ENCODE data around the gene GFER.
"Not testable (repeated sequence)": the region's sequence is repeated elsewhere in the genome, so short reads cannot be mapped to it uniquely, and the experiment has no call there.

The GFER gene

GRCh38 chr16:2005646-2006045, 21.7 kb downstream of the GFER start:
- no peak for DNase-seq
- TF ChIP-seq POLR2A (IDR thresholded peaks at IDR 0.05; ENCODE audit: low read length) (no peak), GATA1 (IDR thresholded peaks at IDR 0.05; ENCODE audit: low read depth, low read length) (no peak)

- no peak for TF ChIP-seq GATA1 (IDR thresholded peaks at IDR 0.05; ENCODE audit: low read depth, low read length)
- TF ChIP-seq POLR2A (IDR thresholded peaks at IDR 0.05; ENCODE audit: low read length): no peak
- DNase-seq: no peak
Observed at GRCh38 chr16:2006317-2006716, 22.3 kb downstream of the GFER start.

GRCh38 chr16:2007081-2007836, 23.3 kb downstream of the GFER start:
- DNase-seq: no peak
- TF ChIP-seq GATA1 (IDR thresholded peaks at IDR 0.05; ENCODE audit: low read depth, low read length) (no peak), POLR2A (IDR thresholded peaks at IDR 0.05; ENCODE audit: low read length) (no peak)

- peak; percentile 36 to 49 for DNase-seq
- no peak for TF ChIP-seq GATA1 (IDR thresholded peaks at IDR 0.05; ENCODE audit: low read depth, low read length)
- TF ChIP-seq POLR2A (IDR thresholded peaks at IDR 0.05; ENCODE audit: low read length): peak; percentile 36
Observed at GRCh38 chr16:2008009-2008526, 24.1 kb downstream of the GFER start.

- TF ChIP-seq GATA1 (IDR thresholded peaks at IDR 0.05; ENCODE audit: low read depth, low read length) (no peak), POLR2A (IDR thresholded peaks at IDR 0.05; ENCODE audit: low read length) (no peak)
- peak; percentile 58 to 60 for DNase-seq
Observed at GRCh38 chr16:2008631-2009163, 24.7 kb downstream of the GFER start.

GRCh38 chr16:2009164-2009711, 25.2 kb downstream of the GFER start:
- TF ChIP-seq GATA1 (IDR thresholded peaks at IDR 0.05; ENCODE audit: low read depth, low read length) (no peak), POLR2A (IDR thresholded peaks at IDR 0.05; ENCODE audit: low read length) (peak; percentile 32)
- peak; percentile 67 to 69 for DNase-seq

- peak; percentile 91 to 94 for DNase-seq
- TF ChIP-seq GATA1 (IDR thresholded peaks at IDR 0.05; ENCODE audit: low read depth, low read length): no peak
- TF ChIP-seq POLR2A (IDR thresholded peaks at IDR 0.05; ENCODE audit: low read length): peak; percentile 94
Observed at GRCh38 chr16:2009791-2010510, 26.0 kb downstream of the GFER start, which contains the start of gene ZNF598. Gene ZNF598, minus strand, starts transcription at chr16:2009821.

- not testable (repeated sequence) for DNase-seq
Observed at GRCh38 chr16:2011726-2012125, 27.7 kb downstream of the GFER start.

GRCh38 chr16:2013527-2013926, 29.5 kb downstream of the GFER start:
- no peak for DNase-seq
- TF ChIP-seq GATA1 (IDR thresholded peaks at IDR 0.05; ENCODE audit: low read depth, low read length) (no peak), POLR2A (IDR thresholded peaks at IDR 0.05; ENCODE audit: low read length) (no peak)

GRCh38 chr16:2015117-2015946, 31.3 kb downstream of the GFER start:
- DNase-seq: no peak

GRCh38 chr16:2015947-2016208, 31.9 kb downstream of the GFER start:
- no peak for TF ChIP-seq GATA1 (IDR thresholded peaks at IDR 0.05; ENCODE audit: low read depth, low read length)
- TF ChIP-seq POLR2A (IDR thresholded peaks at IDR 0.05; ENCODE audit: low read length): no peak

More at GRCh38 chr16:2015117-2015946, 31.3 kb downstream of the GFER start:
- TF ChIP-seq GATA1 (IDR thresholded peaks at IDR 0.05; ENCODE audit: low read depth, low read length): no peak
- TF ChIP-seq POLR2A (IDR thresholded peaks at IDR 0.05; ENCODE audit: low read length): no peak

GRCh38 chr16:2016407-2016922, 32.5 kb downstream of the GFER start:
- TF ChIP-seq GATA1 (IDR thresholded peaks at IDR 0.05; ENCODE audit: low read depth, low read length): no peak
- no peak for TF ChIP-seq POLR2A (IDR thresholded peaks at IDR 0.05; ENCODE audit: low read length)
- no peak for DNase-seq

More at GRCh38 chr16:2015947-2016208, 31.9 kb downstream of the GFER start:
- DNase-seq: no peak

- TF ChIP-seq POLR2A (IDR thresholded peaks at IDR 0.05; ENCODE audit: low read length) (no peak), GATA1 (IDR thresholded peaks at IDR 0.05; ENCODE audit: low read depth, low read length) (no peak)
- DNase-seq: no peak
Observed at GRCh38 chr16:2019518-2019920, 35.5 kb downstream of the GFER start, which contains the start of gene NPW. Gene NPW, plus strand, starts transcription at chr16:2019785.
